GM15510 (cell line): ENCODE measurements around the gene B3GALT6.

ENCODE experiments used
- POLR2A ChIP-seq: IDR thresholded peaks from 3 replicates; pipeline ENCODE4 v1.6.1; 2011; ENCODE audit warnings: borderline replicate concordance; ENCODE audit not compliant: insufficient read length; ENCODE audit errors: extremely low read depth

Gene B3GALT6

GRCh38 chr1:1208713-1209433, 23.2 kb upstream of the B3GALT6 start:
- no peak for TF ChIP-seq POLR2A

GRCh38 chr1:1210726-1211540, 21.1 kb upstream of the B3GALT6 start:
- TF ChIP-seq POLR2A = no peak

- TF ChIP-seq POLR2A = no peak
These were observed 20.2 kb upstream of the B3GALT6 start for GRCh38 chr1:1211541-1212441.

DNA sequence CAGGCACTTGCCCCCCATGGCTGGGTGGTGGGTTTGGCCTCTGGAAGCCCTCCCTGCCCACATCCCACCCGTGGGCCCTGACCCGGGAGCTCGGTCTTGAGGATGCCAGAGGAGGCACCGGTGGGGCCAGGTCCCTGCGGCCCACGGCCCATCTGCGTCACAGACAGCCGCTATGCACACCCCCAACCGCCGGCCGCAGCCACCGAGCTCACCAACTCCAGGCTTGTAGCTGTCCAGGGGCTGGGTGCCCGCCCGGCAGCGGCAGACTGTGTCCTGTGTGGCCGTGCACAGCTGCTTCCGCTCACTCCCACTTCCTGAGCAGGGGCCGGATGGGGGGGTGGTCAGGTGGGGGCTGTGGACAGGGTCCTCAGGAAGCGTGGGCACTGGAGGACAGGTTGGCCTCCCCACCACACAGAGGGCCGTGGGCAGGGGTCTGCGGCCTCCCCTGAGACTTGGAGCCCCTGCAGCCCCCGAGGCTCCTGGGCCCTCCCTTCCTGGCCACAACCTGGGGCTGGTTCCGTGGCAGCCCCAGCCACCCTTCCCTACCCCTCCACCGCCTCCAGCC, 19.2 kb upstream of the B3GALT6 start:
- peak; percentile 24 for TF ChIP-seq POLR2A

DNA sequence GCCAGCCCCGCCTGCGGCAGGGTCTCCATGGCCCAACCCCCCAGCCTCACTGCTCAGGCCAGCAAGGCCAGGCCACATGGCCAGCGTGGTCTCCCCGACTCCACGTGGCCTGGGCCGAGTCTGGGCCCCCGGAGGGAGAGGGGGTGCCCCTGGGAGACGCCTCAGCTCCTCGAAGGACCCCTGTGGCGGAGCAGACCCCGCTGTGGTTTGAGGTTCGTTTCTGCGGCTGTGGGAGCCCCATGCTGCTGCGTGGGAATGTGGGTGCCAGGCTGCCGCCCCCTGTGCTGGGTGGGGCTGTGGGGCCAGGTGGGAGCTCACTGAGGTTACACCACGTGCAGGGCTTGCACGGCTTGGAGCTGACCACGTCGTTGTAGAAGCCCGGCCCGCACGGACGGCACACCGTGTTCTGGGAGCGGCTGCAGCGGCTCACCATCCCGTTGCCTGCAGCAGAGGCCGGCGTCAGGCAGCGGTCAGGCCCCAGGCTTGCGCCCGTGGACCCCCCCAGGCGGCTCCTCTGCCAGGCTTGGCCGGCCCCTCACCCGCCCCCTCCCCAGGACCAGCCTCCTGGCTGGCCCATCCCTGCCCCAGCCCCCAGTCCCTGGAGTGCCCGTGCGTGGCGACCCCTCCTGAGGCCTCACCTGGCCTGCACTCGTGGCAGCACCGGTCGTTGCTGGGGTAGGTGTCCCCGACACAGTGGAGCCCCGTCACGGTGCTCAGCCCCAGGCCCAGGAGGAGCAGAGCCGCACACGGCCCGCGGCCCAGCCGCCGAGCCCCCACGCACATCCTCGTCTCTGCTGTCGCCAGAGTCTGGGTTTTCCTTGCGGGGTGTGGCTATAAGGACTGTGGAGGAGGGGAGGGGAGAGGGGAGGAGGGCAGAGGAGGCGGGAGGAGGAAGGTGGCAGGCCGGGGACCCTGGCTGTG, 18.4 kb upstream of the B3GALT6 start, which contains the start of gene TNFRSF4:
TNFRSF4 (minus strand) TSS at position 809 of the 921 bp plus-strand sequence; CDS start at position 783, 26 bp downstream.
- no peak for TF ChIP-seq POLR2A

GRCh38 chr1:1215080-1215676, 16.9 kb upstream of the B3GALT6 start:
- TF ChIP-seq POLR2A = no peak

- TF ChIP-seq POLR2A = no peak
These were observed 16.0 kb upstream of the B3GALT6 start for GRCh38 chr1:1215881-1216605.

DNA sequence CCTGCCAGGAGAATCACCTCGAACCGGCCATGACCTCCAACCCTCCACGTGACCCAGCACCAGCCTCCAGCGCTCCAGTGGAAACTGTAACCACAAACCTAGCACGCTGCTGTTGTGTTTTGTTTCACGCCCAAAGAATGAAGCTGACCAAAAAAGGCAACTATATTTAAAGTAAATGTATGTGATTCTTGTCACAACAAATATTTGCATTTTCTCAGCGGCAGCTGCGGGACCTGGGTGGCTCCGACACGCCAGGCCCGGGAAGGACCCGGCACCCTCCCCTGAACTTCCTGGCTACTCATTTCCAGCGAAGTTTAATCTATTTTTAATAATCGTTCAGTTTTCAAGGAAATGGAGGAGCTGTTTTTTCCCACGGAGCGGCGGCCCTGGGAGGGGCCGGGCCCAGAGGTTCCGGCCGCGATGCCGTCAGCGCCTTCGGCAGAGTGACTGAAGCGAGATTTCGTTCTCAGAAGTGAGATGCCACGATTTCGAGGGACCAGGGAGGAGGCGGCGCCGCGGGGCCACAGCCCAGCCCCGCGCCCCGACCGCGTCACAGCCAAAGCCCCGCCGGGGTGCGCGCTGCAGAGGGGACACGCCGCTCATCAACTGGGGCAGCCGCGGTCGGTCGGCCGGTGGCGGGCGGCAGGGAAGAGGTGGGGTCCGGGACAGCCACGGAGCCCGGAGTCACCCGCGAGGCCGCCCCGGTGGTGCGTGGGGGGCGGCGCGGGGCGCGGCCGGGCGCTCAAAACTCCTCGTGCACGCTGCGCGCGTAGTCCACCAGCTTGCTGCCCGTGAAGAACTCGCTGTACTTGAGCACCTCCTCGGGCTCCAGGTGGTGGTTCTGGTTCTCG, 15.0 kb upstream of the B3GALT6 start:
- no peak for TF ChIP-seq POLR2A

- no peak for TF ChIP-seq POLR2A
These were observed 14.2 kb upstream of the B3GALT6 start for GRCh38 chr1:1217621-1218523.

- no peak for TF ChIP-seq POLR2A
These were observed 13.4 kb upstream of the B3GALT6 start for GRCh38 chr1:1218524-1219200.
